ENCODE results near the gene NFKBIE.
"Not testable (repeated sequence)": the region's sequence is repeated elsewhere in the genome, so short reads cannot be mapped to it uniquely, and the experiment has no call there.

The NFKBIE gene

GRCh38 chr6:44238687-44239350 is 26.5 kb downstream of the NFKBIE start:
- no peak for DNase-seq

GRCh38 chr6:44237813-44238433 is 27.4 kb downstream of the NFKBIE start:
- peak; percentile 61 for DNase-seq

GRCh38 chr6:44237021-44237812 is 28.1 kb downstream of the NFKBIE start:
- peak; percentile 71 for DNase-seq

- no peak for DNase-seq
Measured at GRCh38 chr6:44235891-44236516, 29.3 kb downstream of the NFKBIE start.

- DNase-seq: no peak
Measured at GRCh38 chr6:44235269-44235668, 30.1 kb downstream of the NFKBIE start.

GRCh38 chr6:44234101-44235025 is 31.0 kb downstream of the NFKBIE start:
- DNase-seq: peak; percentile 6

- DNase-seq: no peak
Measured at GRCh38 chr6:44233567-44234100, 31.7 kb downstream of the NFKBIE start.

- no peak for DNase-seq
Measured at GRCh38 chr6:44232676-44233566, 32.4 kb downstream of the NFKBIE start.

GRCh38 chr6:44231426-44231825 is 33.9 kb downstream of the NFKBIE start:
- DNase-seq: not testable (repeated sequence)

GRCh38 chr6:44230034-44230675 is 35.2 kb downstream of the NFKBIE start:
- DNase-seq: no peak

GRCh38 chr6:44229376-44230033 is 35.8 kb downstream of the NFKBIE start:
- no peak for DNase-seq

- DNase-seq: no peak
Measured at GRCh38 chr6:44228836-44229235, 36.5 kb downstream of the NFKBIE start.

- DNase-seq: no peak
Measured at GRCh38 chr6:44228433-44228832, 36.9 kb downstream of the NFKBIE start.

GRCh38 chr6:44228031-44228430 is 37.3 kb downstream of the NFKBIE start:
- DNase-seq: no peak

- no peak for DNase-seq
Measured at GRCh38 chr6:44227148-44227793, 38.1 kb downstream of the NFKBIE start.

- DNase-seq: no peak
Measured at GRCh38 chr6:44226368-44227147, 38.8 kb downstream of the NFKBIE start.

- DNase-seq: no peak
Measured at GRCh38 chr6:44225579-44226325, 39.6 kb downstream of the NFKBIE start.

- DNase-seq: no peak
Measured at GRCh38 chr6:44224965-44225305, 40.4 kb downstream of the NFKBIE start.
